ENCODE data around the gene IL36RN.

IL36RN gene

GRCh38 chr2:113050921-113051895 is 7.8 kb upstream of the IL36RN start:
- Histone ChIP-seq H2AFZ (no peak overlapping the region), H3K79me2 (no peaks in the 10 kb centered on the region), H3K4me3 (ENCODE audit: low read depth, low read length) (no peak overlapping the region), H3K4me1 (no peaks in the 10 kb centered on the region), H3K27ac (no peak overlapping the region), H3K27me3 (ENCODE audit: control insufficient read depth, insufficient read depth, low read length) (no peaks in the 10 kb centered on the region), H3K4me2 (ENCODE audit: low read length) (no peak overlapping the region), H3K36me3 (ENCODE audit: control insufficient read depth, insufficient read depth, low read length) (no peaks in the 10 kb centered on the region), H3K9ac (no peak overlapping the region), H3K9me3 (ENCODE audit: control insufficient read depth, low read length) (no peaks in the 10 kb centered on the region)
- TF ChIP-seq CTCF (IDR thresholded peaks at IDR 0.05) = no peak

GRCh38 chr2:113052396-113052917 is 6.5 kb upstream of the IL36RN start, which contains the start of gene IL36B:
Gene IL36B, minus strand, starts transcription at chr2:113052867.
- Histone ChIP-seq H3K4me2 (ENCODE audit: low read length) (no peak within 1 kb of the TSS), H3K36me3 (ENCODE audit: control insufficient read depth, insufficient read depth, low read length) (no peaks in the 10 kb centered on the region), H3K27ac (no peak within 1 kb of the TSS), H3K4me3 (ENCODE audit: low read depth, low read length) (no peak within 1 kb of the TSS), H3K79me2 (no peaks in the 10 kb centered on the region), H3K9me3 (ENCODE audit: control insufficient read depth, low read length) (no peaks in the 10 kb centered on the region), H3K9ac (no peak within 1 kb of the TSS), H2AFZ (no peak within 1 kb of the TSS), H3K4me1 (no peaks in the 10 kb centered on the region), H3K27me3 (ENCODE audit: control insufficient read depth, insufficient read depth, low read length) (no peaks in the 10 kb centered on the region)
- TF ChIP-seq CTCF (IDR thresholded peaks at IDR 0.05) = no peak

DNA sequence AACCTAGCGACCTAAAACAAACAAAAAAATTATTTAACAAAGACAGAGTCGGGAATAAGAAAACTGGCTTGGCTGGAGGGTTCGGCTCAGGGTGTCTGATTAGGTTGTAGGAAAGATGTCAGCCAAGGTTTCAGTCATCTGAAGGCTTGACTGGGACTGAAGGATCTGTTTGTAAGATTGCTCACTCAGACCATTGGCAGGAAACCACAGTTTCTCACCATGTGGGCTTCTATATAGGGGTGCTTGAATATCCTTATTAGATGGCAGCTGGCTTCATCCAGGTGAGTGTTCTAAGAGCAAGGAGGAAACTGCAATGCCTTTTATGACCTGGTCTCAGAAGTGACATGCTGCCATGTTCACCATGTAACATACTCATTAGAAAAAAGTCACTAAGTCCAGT is 5.3 kb upstream of the IL36RN start:
- Histone ChIP-seq H3K79me2 (no peaks in the 10 kb centered on the region), H3K27ac (no peak overlapping the region), H3K9ac (no peak overlapping the region), H3K36me3 (ENCODE audit: control insufficient read depth, insufficient read depth, low read length) (no peaks in the 10 kb centered on the region), H3K4me3 (ENCODE audit: low read depth, low read length) (no peak overlapping the region), H3K4me2 (ENCODE audit: low read length) (no peak overlapping the region), H2AFZ (no peak overlapping the region), H3K4me1 (no peaks in the 10 kb centered on the region), H3K27me3 (ENCODE audit: control insufficient read depth, insufficient read depth, low read length) (no peaks in the 10 kb centered on the region), H3K9me3 (ENCODE audit: control insufficient read depth, low read length) (no peaks in the 10 kb centered on the region)
- TF ChIP-seq CTCF (IDR thresholded peaks at IDR 0.05) = no peak

DNA sequence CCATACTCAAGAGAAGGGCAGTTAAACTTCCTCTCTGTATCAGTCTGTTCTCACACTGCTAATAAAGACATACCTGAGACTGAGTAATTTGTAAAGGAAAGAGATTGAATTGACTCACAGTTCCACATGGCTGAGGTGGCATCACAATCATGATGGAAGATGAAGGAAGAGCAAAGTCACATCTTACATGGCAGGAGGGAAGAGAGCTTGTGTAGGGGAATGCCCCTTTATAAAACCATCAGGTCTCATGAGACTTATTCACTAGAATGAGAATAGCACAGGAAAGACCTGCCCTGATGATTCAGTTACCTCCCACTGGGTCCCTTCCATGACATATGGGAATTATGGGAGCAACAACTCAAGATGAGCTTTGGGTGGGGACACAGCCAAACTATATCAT is 4.9 kb upstream of the IL36RN start:
- no peaks in the 10 kb centered on the region for H3K79me2 ChIP-seq
- no peaks in the 10 kb centered on the region for H3K27me3 ChIP-seq (ENCODE audit: control insufficient read depth, insufficient read depth, low read length)
- no peak overlapping the region for H3K4me3 ChIP-seq (ENCODE audit: low read depth, low read length)
- no peak overlapping the region for H3K9ac ChIP-seq
- H3K27ac ChIP-seq = no peak overlapping the region
- no peak overlapping the region for H3K4me2 ChIP-seq (ENCODE audit: low read length)
- H3K9me3 ChIP-seq (ENCODE audit: control insufficient read depth, low read length) = no peaks in the 10 kb centered on the region
- no peak for TF ChIP-seq CTCF (IDR thresholded peaks at IDR 0.05)
- H2AFZ ChIP-seq = no peak overlapping the region
- H3K4me1 ChIP-seq = no peaks in the 10 kb centered on the region
- H3K36me3 ChIP-seq (ENCODE audit: control insufficient read depth, insufficient read depth, low read length) = no peaks in the 10 kb centered on the region
